GM19035 (cell line): Measurements from ENCODE around the gene ADCY7.
A peak's percentile ranks its signal among the peaks of the same experiment; 100 is the strongest.

ENCODE experiments used
- ATAC-seq: cut with Tn5 transposase; IDR thresholded peaks from one replicate; pipeline ENCODE4 v1.9.1; 2021; ENCODE audit not compliant: unreplicated experiment

Gene ADCY7

GRCh38 chr16:50279504-50279865 is 13.1 kb downstream of the ADCY7 start:
- ATAC-seq, result no peak

- no peak for ATAC-seq
Measured at GRCh38 chr16:50280932-50281331, 14.6 kb downstream of the ADCY7 start.

GRCh38 chr16:50281391-50282009 is 15.1 kb downstream of the ADCY7 start:
- no peak for ATAC-seq

- peak; percentile 88 for ATAC-seq
Measured at GRCh38 chr16:50282010-50282538, 15.7 kb downstream of the ADCY7 start.

GRCh38 chr16:50282955-50283631 is 16.7 kb downstream of the ADCY7 start:
- ATAC-seq, result no peak

- ATAC-seq, result no peak
Measured at GRCh38 chr16:50284131-50284911, 18.0 kb downstream of the ADCY7 start.

GRCh38 chr16:50285406-50286003 is 19.2 kb downstream of the ADCY7 start:
- no peak for ATAC-seq

- no peak for ATAC-seq
Measured at GRCh38 chr16:50286681-50287080, 20.3 kb downstream of the ADCY7 start.

GRCh38 chr16:50288026-50288425 is 21.7 kb downstream of the ADCY7 start:
- no peak for ATAC-seq

- no peak for ATAC-seq
Measured at GRCh38 chr16:50288920-50289319, 22.6 kb downstream of the ADCY7 start.

GRCh38 chr16:50289950-50290764 is 23.8 kb downstream of the ADCY7 start:
- ATAC-seq, result no peak

GRCh38 chr16:50290856-50291255 is 24.5 kb downstream of the ADCY7 start:
- ATAC-seq, result no peak

- ATAC-seq, result no peak
Measured at GRCh38 chr16:50291719-50292565, 25.6 kb downstream of the ADCY7 start.

- ATAC-seq, result no peak
Measured at GRCh38 chr16:50292566-50292948, 26.2 kb downstream of the ADCY7 start.

- ATAC-seq, result no peak
Measured at GRCh38 chr16:50293041-50293783, 26.9 kb downstream of the ADCY7 start.

- ATAC-seq, result no peak
Measured at GRCh38 chr16:50293994-50294855, 27.9 kb downstream of the ADCY7 start.

- ATAC-seq, result no peak
Measured at GRCh38 chr16:50294955-50295354, 28.6 kb downstream of the ADCY7 start.

- no peak for ATAC-seq
Measured at GRCh38 chr16:50295541-50296132, 29.3 kb downstream of the ADCY7 start.
